Pancreas (tissue), 10 donors: ENCODE data around the gene LXN. TPM values are rescaled to one million over a fixed set of nuclear protein-coding genes. Genes with fewer than 3 reads are reported as not detected.

Experiments
- ATAC-seq, 4 donors: fragments of 200-7000 bp; cut with Tn5 transposase; one replicate each; pipeline versions ENCODE4 v1.8.0 to v1.9.1; 2020; ENCODE audit warnings: mild to moderate bottlenecking in 4 of 4, moderate library complexity in 4 of 4
- DNase-seq, 6 donors: peaks; one replicate each; pipeline ENCODE4 v3.0.0-alpha.2; 2020
- FAIRE-seq: peaks from 2 replicates; lab custom pipeline; 2012; peaks lifted over from hg19 to GRCh38; lab: Jason Lieb, UNC
- H3K27ac ChIP-seq, 4 donors: fragments of 200-600 bp; sonication (generic); 1 replicate in 3 of 4; 2 replicates in 1 of 4; pipeline versions ENCODE4 v1.5.0 to v1.8.0; 2020
- H3K27me3 ChIP-seq, 4 donors: fragments of 200-600 bp; one replicate each; pipeline ENCODE4 v1.8.0; 2021
- H3K36me3 ChIP-seq, 3 donors: fragments of 200-600 bp; sonication (generic) in 1 of 3; one replicate each; pipeline versions ENCODE4 v1.5.0 to v1.8.0; 2020 to 2021
- H3K4me1 ChIP-seq, 3 donors: fragments of 200-600 bp; one replicate each; pipeline ENCODE4 v1.8.0; 2021
- H3K4me3 ChIP-seq, 4 donors: fragments of 200-600 bp; sonication (generic) in 2 of 4; one replicate each; pipeline versions ENCODE4 v1.5.0 to v1.8.0; 2020 to 2021
- H3K9me3 ChIP-seq, 4 donors: fragments of 200-600 bp; one replicate each; pipeline ENCODE4 v1.8.0; 2021
- CTCF ChIP-seq, 4 donors: fragments of 200-600 bp; sonication (generic) in 3 of 4; IDR thresholded peaks; one replicate each; pipeline versions ENCODE4 v1.5.0 to v1.8.0; 2021; ENCODE audit warnings: antibody characterized with exemption in 4 of 4
- WGBS, 2 donors: extraction: QIAGEN DNeasy Blood & Tissue Kit; methylation state at CpG; one replicate each; pipeline ENCODE4 v1.1.7; 2013; 5-methylcytosine and 5-hydroxymethylcytosine counted together
- intact Hi-C, 3 donors: fragments of 100-400 bp; cut with DNase I; formaldehyde crosslinking; loops; one replicate each; pipeline versions ENCODE4 v1.11.1 to v1.14.2; 2022
- polyA plus RNA-seq, 2 donors: library from polyadenylated mRNA; stranded (reverse); fragments of 200-250 nt; gene quantifications; one replicate each; pipeline ENCODE4 v1.2.3, GENCODE V29; 2013
- total RNA-seq, 6 donors: library from RNA; stranded (reverse); fragmentation: NEBNext Ultra II Directional in 4 of 6; extraction: Animal tissue kit (Norgen Biotek cat#: 25700) in 4 of 6; gene quantifications; one replicate each; pipeline versions ENCODE4 v1.2.1 to v1.2.4, GENCODE V29; 2021 to 2023
- donor health status: healthy with polysubstance abuse.
- donor health status: DM: no; HTN: no; CAD: no; lungs with moderate emphysema.
- donor health status: DM: no; HTN: no; CAD: no.
- donor health status: control.
- donor health status: control.
- donor health status: Bipolar disorder and iron deficiency.
- donor health status: DM: yes; HTN: yes; CAD: no.
- donor health status: DM: no; HTN: no; CAD: no.
- donor health status: DM: no; HTN: no; CAD: no.
- donor health status: DM: yes; HTN: yes; CAD: no.

The LXN gene
- total and polyA plus RNA-seq, 8 donors, result 4.9 to 15.8 (median 6.8) TPM

- FAIRE-seq, result no peak
- WGBS, 2 donors, result 92 to 94% methylated on average over 2 of the region's 2 CpGs
Measured at GRCh38 chr3:158685159-158685558, 12.7 kb upstream of the LXN start.

GRCh38 chr3:158683230-158683962 lies 10.9 kb upstream of the LXN start:
- DNase-seq (no peak), ATAC-seq (no peak), FAIRE-seq (no peak)
- no peak for TF ChIP-seq CTCF (IDR thresholded peaks at IDR 0.05)
- no peak overlapping the region for H3K4me3 ChIP-seq
- no peak overlapping the region for H3K27ac ChIP-seq
- no peaks in the 10 kb centered on the region for H3K27me3 ChIP-seq
- intact Hi-C loops, result no loop called here
- no peaks in the 10 kb centered on the region for H3K4me1 ChIP-seq
- peaks cover 0 to 4% (median 0%) of the 10 kb centered on the region in 3 donors for H3K36me3 ChIP-seq
- 90 to 91% methylated on average over 5 of the region's 5 CpGs for WGBS, 2 donors
- no peaks in the 10 kb centered on the region for H3K9me3 ChIP-seq

More at GRCh38 chr3:158685159-158685558, 12.7 kb upstream of the LXN start:
- ATAC-seq (no peak), DNase-seq (no peak)
- no peaks in the 10 kb centered on the region for H3K9me3 ChIP-seq
- H3K4me3 ChIP-seq, result no peak overlapping the region
- H3K27me3 ChIP-seq, result no peaks in the 10 kb centered on the region
- intact Hi-C loops, result no loop called here
- H3K4me1 ChIP-seq, result no peaks in the 10 kb centered on the region
- no peak overlapping the region for H3K27ac ChIP-seq
- TF ChIP-seq CTCF (IDR thresholded peaks at IDR 0.05), result no peak
- peaks cover 0 to 4% (median 0%) of the 10 kb centered on the region in 3 donors for H3K36me3 ChIP-seq

- FAIRE-seq, result no peak
- H3K27me3 ChIP-seq, result no peaks in the 10 kb centered on the region
- no peak for ATAC-seq
- H3K36me3 ChIP-seq, result peaks cover 0 to 14% (median 0%) of the 10 kb centered on the region in 3 donors
- WGBS, 2 donors, result 75 to 79% methylated on average over 2 of the region's 2 CpGs
- intact Hi-C loops, result no loop called here
- no peak overlapping the region for H3K27ac ChIP-seq
- no peak for DNase-seq
- TF ChIP-seq CTCF (IDR thresholded peaks at IDR 0.05), result no peak
- H3K4me1 ChIP-seq, result no peaks in the 10 kb centered on the region
- no peak overlapping the region for H3K4me3 ChIP-seq
- H3K9me3 ChIP-seq, result no peaks in the 10 kb centered on the region
Measured at GRCh38 chr3:158680861-158681260, 8.4 kb upstream of the LXN start.

- no peak overlapping the region for H3K27ac ChIP-seq
- 51 to 59% methylated on average over 1 of the region's 1 CpG for WGBS, 2 donors
- no peaks in the 10 kb centered on the region for H3K27me3 ChIP-seq
- no peak overlapping the region for H3K4me3 ChIP-seq
- FAIRE-seq (no peak), ATAC-seq (no peak), DNase-seq (no peak)
- H3K9me3 ChIP-seq, result no peaks in the 10 kb centered on the region
- TF ChIP-seq CTCF (IDR thresholded peaks at IDR 0.05), result no peak
- H3K4me1 ChIP-seq, result no peaks in the 10 kb centered on the region
- intact Hi-C loops, result no loop called here
- H3K36me3 ChIP-seq, result peaks cover 0 to 14% (median 0%) of the 10 kb centered on the region in 3 donors
Measured at GRCh38 chr3:158679547-158680000, 7.1 kb upstream of the LXN start.

GRCh38 chr3:158678687-158679086 lies 6.2 kb upstream of the LXN start:
- ATAC-seq, result no peak
- intact Hi-C loops, result no loop called here
- FAIRE-seq, result no peak

More at GRCh38 chr3:158678687-158679086, 6.2 kb upstream of the LXN start:
- 89 to 97% methylated on average over 2 of the region's 2 CpGs for WGBS, 2 donors
- Histone ChIP-seq H3K27ac (no peak overlapping the region), H3K4me1 (no peaks in the 10 kb centered on the region), H3K9me3 (no peaks in the 10 kb centered on the region), H3K27me3 (no peaks in the 10 kb centered on the region), H3K4me3 (no peak overlapping the region), H3K36me3 (peaks cover 0 to 11% (median 0%) of the 10 kb centered on the region in 3 donors)
- DNase-seq, result no peak
- no peak for TF ChIP-seq CTCF (IDR thresholded peaks at IDR 0.05)
